Stimulated activated CD8-positive, alpha-beta memory T cell treated with anti-CD3 and anti-CD28 coated beads, Interleukin-2, amount 100 ng/mL, for 1 hour (primary cell): Measurements from ENCODE around the gene HERC3.
"Not testable (repeated sequence)": the region's sequence is repeated elsewhere in the genome, so short reads cannot be mapped to it uniquely, and the experiment has no call there.

Experiments
- DNase-seq, 2 donors: peaks; one replicate each; pipeline ENCODE4 v3.0.0-alpha.2; 2020; ENCODE audit warnings: low read depth in 2 of 2

The HERC3 gene

DNA sequence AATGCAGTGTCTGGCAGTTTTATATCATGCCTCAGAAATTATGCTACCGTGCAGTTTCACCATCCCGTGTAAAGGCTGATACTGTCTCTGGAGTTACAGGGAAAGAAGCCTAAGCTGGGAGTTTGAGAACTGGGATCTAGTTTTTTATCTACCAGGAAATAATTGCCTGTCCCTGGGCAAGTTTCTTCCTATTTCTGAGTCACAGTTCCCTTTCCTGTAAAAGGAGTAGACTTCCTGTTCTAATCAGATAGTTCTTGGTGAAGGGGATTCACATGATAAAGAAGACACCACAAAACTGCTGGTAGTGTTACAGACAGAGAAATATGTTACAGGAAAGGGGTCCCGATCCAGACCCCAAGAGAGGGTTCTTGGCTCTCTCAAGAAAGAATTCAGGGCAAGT lies 17.1 kb downstream of the HERC3 start:
- DNase-seq: no peak

DNA sequence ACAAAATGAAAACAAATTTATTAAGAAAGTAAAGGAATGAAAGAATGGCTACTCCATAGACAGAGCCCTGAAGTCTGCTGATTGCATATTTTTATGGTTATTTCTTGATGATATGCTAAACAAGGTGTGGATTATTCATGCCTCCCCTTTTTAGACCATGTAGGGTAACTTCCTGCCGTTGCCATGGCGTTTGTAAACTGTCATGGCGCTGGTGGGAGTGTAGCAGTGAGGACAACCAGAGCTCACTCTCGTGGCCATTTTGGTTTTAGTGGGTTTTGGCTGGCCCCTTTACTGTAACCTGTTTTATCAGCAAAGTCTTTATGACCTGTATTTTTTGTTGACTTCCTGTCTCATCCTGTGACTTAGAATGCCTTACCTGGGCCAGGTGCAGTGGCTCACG lies 17.5 kb downstream of the HERC3 start:
- DNase-seq: not testable (repeated sequence)

DNA sequence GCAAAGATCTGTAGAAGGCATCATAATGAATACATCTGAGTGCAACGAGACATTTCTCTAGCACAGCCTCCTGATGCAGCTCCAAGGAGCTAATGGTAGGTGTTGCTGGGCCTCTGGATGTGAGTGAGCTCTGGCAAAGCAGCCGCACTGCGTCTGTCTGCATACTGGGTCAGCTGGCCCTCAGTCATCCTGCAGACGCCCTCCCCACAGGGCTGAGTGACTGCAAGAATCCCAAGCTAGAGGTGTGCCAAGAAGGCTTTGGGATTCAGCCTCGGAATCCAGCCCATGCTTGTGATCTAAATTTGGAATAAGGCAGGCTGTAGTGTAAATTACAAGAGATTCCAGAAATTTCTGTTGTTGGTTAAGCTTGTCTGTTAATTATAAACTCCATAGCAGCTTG lies 18.5 kb downstream of the HERC3 start:
- no peak for DNase-seq

DNA sequence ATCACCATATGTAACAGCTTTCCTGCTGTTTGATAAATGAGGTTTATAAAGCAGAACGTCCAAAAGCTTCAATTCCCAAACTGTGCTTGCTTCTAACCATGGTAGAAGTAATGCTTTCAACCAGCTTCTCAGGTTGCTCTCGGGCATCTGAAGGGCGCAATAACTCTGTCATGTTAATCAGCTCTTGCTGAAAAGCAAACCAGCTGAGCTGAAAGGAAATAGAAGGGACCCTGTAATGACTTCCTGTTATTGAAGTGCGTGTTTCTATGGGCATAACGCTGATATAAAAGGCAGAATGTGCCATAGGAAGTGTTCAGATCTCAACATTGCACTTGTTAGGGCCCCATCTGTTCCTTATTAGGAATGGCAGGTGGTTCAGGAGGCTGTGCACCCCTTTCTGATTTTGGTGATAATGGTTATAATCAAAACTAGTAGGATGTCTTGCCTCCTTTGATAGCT lies 21.2 kb downstream of the HERC3 start:
- DNase-seq: no peak

DNA sequence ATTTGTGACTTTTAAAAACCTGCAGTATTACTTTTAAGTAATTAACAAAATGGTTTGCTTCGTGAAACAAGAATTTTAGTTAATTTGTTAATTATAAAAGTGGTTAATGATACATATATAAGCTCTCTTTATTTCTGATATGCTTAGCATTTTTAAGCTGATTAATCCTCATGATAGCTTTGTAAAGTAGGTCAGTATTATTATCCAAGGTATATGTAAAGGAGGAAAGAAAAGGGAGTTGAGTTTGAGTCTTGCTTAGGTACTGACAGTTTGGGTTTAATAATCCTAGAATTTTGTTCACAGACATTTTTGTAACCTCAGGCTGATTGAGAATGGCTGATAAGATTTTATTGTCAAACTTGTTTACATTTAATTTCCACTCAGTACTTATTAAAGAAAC lies 21.8 kb downstream of the HERC3 start:
- DNase-seq: no peak

DNA sequence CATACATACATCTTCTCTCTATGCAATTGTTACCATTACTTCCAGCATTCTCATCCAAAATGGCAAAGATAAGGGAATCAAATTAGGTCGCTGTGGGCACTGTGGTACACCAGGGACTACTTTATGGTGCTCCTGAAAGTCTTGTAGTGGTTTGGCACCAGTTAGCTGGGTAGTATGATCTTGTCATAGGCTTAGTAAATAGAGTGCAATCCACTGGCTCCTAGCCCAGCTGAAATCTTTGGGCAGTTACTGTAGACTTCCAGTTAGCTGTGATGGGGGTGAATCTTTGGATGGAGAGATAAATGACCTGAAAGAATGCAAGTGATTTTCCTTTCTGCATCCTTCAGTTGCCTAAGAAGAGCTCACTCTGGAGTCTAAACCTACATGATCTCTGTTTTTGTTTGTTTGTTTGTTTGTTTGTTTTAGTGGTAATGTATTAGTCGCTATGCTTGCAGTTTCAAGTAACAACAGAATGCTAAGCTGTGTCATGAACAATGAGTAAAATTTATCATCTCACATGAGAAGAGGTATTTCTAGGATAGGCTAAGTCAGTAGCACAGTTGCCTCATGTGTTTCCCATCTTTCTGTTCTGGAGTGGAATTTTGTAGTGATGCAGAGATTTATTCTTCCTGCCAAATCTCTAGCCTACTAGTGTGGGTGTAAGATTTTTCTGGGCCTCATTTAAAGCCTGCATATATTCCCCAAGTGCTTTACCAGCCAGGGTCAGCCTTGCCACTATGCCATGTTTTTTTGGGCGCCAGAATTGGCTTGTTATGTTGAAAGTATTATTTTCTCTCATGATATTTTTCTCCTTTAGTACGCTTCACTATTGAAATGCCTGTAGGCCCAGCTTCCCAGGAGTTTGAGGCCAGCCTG lies 24.2 kb downstream of the HERC3 start:
- DNase-seq: no peak

DNA sequence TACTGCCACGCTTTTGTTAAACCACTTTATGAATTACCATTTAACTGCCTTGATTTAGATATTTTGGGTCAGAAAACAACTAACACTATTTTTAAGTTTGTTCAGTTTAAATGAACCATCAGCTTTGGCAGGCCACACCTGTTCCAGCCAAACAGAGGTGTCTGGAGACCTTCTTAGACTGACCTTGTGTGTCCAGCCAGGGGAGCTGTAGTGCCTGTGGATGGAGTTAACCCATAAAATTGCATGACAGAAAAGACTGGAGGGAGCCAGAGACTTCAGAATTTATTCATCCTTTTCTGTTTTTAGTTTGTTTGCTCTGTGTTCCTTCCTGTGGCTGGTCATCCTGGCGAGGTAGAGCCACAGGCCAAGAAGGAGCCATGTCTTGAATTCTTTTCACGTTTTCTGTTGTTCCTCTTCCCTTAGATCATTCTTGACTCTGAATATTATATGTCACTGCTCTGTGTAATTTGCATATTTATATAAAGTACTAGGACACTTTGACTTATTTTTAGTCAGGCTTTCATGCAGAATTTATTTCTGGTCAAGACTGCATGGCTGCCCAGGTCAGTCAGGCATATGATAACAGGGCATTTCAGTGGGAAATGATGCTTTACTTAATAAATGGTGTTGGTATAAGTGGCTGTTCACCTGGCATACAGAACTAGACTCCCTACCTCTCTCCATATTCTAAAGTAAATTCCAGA lies 26.7 kb downstream of the HERC3 start:
- no peak for DNase-seq

DNA sequence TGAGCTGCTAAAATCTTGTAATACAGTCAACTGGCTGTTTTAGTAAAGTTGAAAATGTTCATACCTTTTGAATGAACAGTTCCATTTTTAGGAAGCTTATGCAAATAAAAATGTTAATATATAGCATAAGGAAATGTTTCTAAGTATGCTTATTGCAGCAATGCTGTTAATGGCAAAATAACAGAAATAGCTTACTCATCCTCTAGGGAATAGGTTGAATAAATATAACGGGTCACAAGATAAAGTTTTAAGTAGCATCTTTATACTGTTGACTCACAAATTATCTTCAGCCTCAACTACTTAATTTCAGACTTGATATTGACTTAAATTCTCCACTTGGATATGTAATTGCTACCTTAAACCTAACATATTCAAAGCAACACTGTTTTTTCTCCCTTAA lies 27.7 kb downstream of the HERC3 start:
- no peak for DNase-seq

DNA sequence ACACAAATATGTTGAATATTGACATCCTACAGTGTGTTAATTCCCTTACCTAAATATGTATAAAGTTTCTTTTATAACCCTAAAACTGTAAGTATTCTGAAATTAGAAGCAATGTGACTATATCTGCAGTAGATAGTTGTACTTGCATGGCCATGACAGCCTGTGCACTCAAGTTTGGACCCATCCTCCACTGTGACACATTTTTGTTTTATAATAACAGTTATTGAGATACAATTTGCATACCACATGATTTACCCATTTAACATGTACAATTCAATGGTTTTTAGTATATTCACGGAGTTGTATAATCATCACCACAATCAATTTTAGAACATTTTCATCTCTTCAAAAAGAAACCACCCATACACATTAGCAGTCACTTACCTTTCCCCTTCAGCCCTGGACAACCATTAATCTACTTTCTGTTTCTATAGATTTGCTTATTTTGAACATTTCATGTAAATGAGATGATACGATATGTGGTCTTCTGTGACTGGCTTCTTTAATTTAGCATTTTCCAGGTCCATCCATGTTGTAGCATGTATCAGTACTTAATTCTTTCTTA lies 29.6 kb downstream of the HERC3 start:
- DNase-seq: no peak

DNA sequence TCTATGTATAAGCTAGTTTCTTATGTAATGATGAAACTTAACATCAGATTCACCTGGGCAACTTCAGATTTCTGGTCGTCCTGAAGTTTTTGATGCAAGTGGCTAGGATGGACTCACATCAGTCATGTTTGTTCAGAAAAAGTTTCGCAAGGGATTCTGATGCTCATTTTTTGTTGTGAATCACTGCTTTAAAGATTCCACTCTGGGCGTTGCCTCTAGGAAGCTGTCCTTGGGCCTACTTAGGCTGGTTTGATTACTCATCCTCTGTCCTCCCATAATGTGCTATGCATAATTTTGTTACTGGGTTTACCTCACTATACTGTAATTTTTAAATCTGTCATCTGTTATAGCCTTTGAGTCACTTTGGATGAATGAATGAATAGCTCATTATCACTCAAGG lies 30.8 kb downstream of the HERC3 start:
- DNase-seq: no peak

DNA sequence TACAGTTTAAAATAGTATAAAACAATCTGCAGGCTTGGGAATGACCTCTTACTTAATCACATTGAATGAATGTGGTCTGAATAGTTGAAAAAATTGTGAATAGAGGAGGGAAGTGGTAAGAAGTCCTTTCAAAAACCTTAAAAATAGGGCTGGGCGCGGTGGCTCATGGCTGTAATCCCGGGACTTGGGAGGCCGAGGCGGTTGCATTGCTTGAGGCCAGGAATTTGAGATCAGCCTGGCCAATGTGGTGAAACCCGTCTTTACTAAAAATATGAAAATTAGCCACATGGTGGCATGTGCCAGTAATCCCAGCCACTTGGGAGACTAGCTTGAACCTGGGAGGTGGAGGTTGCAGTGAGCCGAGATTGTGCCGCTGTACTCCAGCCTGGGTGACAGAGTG lies 36.5 kb downstream of the HERC3 start:
- DNase-seq: no peak

DNA sequence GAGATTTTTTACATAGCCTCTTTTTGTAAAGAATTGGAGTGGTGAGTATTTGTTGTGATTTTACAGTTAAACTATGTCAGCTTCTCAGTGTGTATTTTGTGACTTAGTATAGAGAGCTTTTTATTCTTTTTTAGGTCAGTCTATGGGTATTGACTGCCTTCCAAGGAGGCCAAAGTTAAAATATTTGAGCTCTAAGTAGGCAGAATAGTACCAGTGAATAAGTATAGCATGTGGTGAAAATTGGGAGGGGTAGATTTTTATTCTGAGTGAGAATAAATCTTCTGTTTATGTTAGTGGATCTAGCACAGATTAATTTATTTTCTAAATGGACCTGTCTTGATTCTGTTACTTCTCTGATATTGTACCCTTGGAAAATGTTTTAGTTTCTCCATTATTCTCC lies 37.5 kb downstream of the HERC3 start:
- no peak for DNase-seq

DNA sequence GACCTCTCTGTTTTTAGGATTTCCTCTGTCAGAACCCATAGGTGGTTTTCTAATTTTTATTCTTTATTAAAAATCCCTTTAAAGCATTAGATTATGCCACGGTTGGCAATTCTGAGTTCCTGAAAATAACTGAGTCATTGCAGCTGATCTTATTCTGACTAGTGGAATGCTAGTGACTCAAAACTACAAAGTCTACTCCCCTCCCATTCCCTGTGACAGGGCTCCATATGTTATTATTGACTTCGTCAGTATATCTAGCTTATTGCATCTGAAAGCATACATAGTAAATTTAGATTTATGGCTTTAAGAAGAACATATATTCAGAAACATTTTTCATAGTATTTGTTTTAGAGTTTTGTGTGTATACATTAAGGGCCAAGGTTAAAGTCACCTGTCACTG lies 38.5 kb downstream of the HERC3 start:
- DNase-seq: no peak

DNA sequence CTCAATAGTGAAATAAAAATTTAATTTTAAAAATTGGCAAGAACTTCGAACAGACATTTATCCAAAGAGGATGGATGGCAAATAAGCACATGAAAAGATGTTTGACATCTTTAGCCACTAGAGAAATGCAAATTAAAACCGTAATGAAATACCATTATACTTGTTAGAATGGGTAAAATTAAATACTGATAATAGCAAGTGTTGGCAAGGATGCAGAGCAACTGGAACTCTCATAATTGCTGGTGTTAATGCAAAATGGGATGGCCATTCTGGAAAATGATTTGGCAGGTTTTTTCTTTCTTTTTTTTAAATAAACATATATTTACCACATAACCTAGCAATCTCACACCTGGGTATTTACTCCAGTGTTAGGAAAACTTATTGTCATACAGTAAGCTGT lies 51.7 kb downstream of the HERC3 start:
- no peak for DNase-seq

DNA sequence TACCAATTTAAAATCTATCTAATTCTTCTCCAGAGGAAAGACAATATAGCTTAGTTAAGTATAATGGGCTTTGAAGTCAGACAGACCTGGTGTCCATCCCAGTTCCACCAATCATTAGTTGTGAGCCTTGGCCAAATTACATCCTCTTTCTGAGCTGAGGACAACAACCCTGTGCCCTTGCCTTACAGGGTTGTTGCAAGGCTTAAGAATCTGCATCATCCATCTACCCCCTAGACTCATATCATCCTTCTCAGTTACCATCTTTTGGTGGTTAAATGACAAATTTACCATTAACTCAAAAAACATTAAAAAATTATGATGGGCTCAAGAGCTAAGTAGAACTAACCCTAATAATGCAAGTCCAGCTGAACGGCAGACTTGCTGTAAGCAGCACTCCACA lies 53.7 kb downstream of the HERC3 start:
- no peak for DNase-seq

DNA sequence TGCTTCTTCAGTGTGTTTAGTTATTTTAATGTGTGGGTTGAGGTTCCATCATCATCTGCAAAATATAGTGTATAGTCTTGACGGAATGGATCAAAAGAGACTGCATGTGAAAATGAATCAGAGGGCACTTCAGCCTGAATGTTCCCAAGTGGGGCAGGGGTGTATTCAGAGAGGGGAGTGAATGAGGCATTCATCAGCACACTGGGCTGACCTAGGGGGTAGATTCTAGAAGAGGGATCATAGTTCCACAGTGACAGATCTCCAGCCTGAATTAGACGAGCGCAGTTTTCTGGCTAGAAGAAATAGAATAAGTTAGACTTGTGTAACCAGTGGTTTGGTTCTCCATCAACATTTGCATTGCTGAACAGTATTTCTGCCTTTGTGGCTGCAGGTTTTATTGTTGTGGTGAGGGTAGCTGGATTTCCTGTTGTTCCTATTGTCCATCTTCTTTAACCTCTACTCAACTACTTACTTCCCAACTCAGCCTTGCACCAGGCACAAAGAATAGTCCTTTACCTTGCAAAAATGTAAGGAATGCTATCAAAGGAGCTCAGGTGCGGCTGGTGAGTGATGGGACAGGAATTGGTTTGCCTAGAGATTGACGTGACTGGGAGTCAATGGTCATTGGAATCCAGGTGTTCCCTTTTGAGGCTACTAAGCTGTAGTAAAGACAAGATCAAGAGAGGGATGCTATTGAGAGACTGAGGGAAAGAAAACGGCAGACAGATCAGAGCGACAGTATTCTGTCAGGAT lies 54.4 kb downstream of the HERC3 start:
- no peak for DNase-seq

DNA sequence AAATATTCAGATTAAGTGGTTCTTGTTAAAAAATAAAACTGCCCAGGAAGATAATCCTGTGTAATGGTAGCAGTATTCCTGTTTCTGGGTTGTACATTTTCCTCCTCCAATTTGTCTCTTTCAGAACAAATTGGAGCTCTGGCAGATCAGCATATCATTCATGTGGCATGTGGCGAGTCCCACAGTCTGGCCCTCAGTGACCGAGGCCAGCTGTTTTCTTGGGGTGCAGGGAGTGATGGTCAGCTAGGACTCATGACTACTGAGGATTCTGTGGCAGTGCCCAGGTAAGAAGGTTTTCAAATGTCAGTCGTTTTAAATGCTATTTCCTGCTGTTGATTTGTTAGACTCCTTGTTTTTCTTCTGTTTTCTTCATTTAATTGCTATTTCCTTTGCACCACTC lies 57.4 kb downstream of the HERC3 start:
- DNase-seq: no peak

DNA sequence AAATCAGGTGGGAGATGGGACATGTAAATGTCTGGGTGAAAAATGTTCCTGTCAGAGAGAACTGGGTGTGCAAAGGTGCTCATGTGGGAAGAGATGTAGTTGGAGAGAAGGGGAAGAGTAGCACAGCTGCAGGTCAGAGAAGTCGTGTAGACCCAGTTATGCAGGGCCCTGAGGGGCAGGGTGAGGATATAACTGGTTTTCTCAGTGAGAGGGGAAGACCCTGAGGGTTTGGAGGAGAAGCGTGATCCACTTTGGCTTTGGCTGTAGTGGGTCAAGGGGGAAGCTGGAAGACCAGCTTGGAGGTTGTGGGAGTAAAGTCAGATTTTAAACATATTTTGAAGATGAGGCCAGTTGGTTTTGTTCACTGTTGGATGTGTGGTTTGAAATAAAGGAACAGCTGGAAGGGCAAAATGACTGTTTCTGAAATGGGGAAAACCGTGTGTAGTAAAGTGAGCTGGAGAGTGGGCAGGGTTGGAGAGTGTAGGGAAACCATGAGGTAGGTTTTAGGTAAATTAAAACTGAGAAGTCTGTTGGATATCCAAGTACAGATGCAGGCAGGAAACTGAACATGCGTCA lies 61.2 kb downstream of the HERC3 start:
- DNase-seq: no peak

DNA sequence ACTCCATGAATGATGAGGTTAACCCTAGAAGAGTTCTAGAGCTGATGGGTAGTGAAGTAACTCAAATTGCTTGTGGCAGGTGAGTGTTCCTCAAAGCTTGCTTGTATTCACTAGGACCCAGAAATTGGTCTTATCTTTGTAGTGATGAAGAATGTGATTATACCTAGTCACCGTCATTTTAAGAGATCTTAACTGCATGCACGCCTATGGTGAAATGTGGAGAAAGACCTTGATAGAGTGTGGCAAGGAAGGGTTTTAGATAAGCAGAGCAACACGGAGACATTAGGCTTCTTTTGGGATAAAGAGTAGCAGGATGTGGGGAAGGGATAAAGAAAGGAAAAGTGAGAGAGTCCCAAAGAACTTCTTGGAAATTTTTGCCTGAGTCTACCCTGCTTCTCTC lies 62.9 kb downstream of the HERC3 start:
- no peak for DNase-seq

DNA sequence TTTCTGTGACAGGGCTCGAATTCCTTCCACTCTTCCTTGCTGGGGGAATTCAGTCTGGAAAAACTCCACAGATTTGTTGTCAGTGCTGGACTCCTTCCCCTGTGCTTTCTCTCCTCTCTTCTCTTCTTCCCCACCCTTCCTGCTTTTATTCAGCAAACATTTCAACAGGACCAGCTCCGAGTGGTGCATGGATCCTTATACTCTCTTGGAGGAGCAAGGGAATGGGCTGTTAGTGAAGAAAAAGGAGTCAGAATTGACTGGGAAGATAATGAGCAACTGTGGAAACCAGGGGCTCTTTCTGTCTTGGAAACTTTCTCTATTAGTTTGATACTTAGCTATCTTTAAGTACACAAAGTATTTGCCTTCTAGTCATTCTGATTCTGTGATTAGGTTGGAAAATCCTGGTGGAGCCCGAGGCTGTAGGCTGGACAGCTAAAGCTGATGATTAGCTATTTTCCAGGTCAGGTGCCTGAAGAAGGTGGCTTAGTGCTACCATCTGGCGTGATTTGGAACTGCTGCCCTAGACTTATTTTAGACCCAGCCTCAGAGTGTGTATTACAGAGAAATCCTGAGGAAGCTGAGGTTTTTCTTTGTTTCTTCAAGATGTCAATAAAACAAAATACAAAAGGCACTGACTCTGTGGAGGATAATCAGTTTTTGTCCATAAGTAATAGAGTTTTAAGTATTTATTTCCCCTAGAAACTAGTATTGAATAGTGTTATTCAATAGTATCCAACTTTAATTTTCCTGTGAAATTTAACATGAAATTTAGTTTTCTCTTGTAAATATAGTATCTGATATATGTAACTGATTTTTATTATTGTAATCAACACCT lies 67.0 kb downstream of the HERC3 start:
- DNase-seq: no peak

DNA sequence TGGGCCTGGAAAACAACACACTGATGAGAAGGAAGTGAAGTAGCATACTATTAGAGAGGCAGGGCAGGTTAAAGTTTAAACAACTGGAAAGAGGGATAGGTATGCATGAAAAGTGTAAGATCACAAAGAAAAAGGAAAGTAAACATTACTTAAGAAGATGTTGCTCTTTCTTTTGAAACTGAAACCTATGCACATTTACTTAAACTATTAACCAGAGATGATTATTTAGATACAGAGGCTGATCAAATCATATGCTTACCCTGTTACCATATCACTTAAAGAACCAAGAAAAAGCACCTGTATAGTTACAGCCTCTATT lies 67.6 kb downstream of the HERC3 start:
- DNase-seq: no peak
